GM19328 (cell line): ENCODE data around the gene DSCAM.

Experiments used
- ATAC-seq: cut with Tn5 transposase; IDR thresholded peaks from one replicate; pipeline ENCODE4 v1.9.1; 2021; ENCODE audit warnings: mild to moderate bottlenecking, moderate library complexity; ENCODE audit not compliant: unreplicated experiment

The DSCAM gene

GRCh38 chr21:39969691-39970364 is 877.1 kb downstream of the DSCAM start:
- ATAC-seq: no peak

GRCh38 chr21:39968010-39968409 is 878.9 kb downstream of the DSCAM start:
- ATAC-seq: no peak

- no peak for ATAC-seq
Measured at GRCh38 chr21:39966786-39967185, 880.2 kb downstream of the DSCAM start.

GRCh38 chr21:39965026-39965425 is 881.9 kb downstream of the DSCAM start:
- ATAC-seq: no peak

GRCh38 chr21:39961251-39961650 is 885.7 kb downstream of the DSCAM start:
- ATAC-seq: no peak
